HTR-8/SVneo (cell line): ENCODE data around the gene PRLR.
"Not testable (repeated sequence)": the region's sequence is repeated elsewhere in the genome, so short reads cannot be mapped to it uniquely, and the experiment has no call there.

Source experiments
- DNase-seq: peaks from one replicate; pipeline ENCODE4 v3.0.0; 2011; ENCODE audit warnings: low spot score, mixed read lengths; ENCODE audit not compliant: insufficient read length
- FAIRE-seq: peaks from 2 replicates; lab custom pipeline; 2011; peaks lifted over from hg19 to GRCh38; lab: Jason Lieb, UNC

The PRLR gene

GRCh38 chr5:35201291-35201690 is 29.0 kb downstream of the PRLR start:
- FAIRE-seq (no peak), DNase-seq (no peak)

- DNase-seq (no peak), FAIRE-seq (no peak)
These were observed 30.4 kb downstream of the PRLR start for GRCh38 chr5:35199886-35200285.

GRCh38 chr5:35198686-35199085 is 31.6 kb downstream of the PRLR start:
- DNase-seq (no peak), FAIRE-seq (no peak)

- FAIRE-seq (peak; percentile 38), DNase-seq (peak; percentile 24)
These were observed 32.2 kb downstream of the PRLR start for GRCh38 chr5:35198075-35198474.

- FAIRE-seq (no peak), DNase-seq (no peak)
These were observed 32.9 kb downstream of the PRLR start for GRCh38 chr5:35197351-35197750.

- FAIRE-seq (no peak), DNase-seq (no peak)
These were observed 34.8 kb downstream of the PRLR start for GRCh38 chr5:35195472-35195852.

GRCh38 chr5:35194635-35195471 is 35.4 kb downstream of the PRLR start:
- no peak for FAIRE-seq
- no peak for DNase-seq

- no peak for FAIRE-seq
These were observed 37.8 kb downstream of the PRLR start for GRCh38 chr5:35192506-35192905.

GRCh38 chr5:35189801-35190200 is 40.5 kb downstream of the PRLR start:
- FAIRE-seq, DNase-seq: not testable (repeated sequence)

More at GRCh38 chr5:35192506-35192905, 37.8 kb downstream of the PRLR start:
- DNase-seq: no peak

- FAIRE-seq (no peak), DNase-seq (no peak)
These were observed 42.2 kb downstream of the PRLR start for GRCh38 chr5:35188031-35188457.

GRCh38 chr5:35187621-35188020 is 42.7 kb downstream of the PRLR start:
- DNase-seq, FAIRE-seq: not testable (repeated sequence)

- no peak for DNase-seq
- no peak for FAIRE-seq
These were observed 43.5 kb downstream of the PRLR start for GRCh38 chr5:35186749-35187148.

GRCh38 chr5:35185518-35185917 is 44.8 kb downstream of the PRLR start:
- FAIRE-seq (no peak), DNase-seq (no peak)

- FAIRE-seq (no peak), DNase-seq (no peak)
These were observed 46.7 kb downstream of the PRLR start for GRCh38 chr5:35183556-35183955.

- no peak for FAIRE-seq
- DNase-seq: peak; percentile 77
These were observed 47.3 kb downstream of the PRLR start for GRCh38 chr5:35182910-35183535.

GRCh38 chr5:35182486-35182885 is 47.8 kb downstream of the PRLR start:
- DNase-seq (no peak), FAIRE-seq (no peak)

GRCh38 chr5:35180046-35180445 is 50.2 kb downstream of the PRLR start:
- no peak for FAIRE-seq

GRCh38 chr5:35177783-35178182 is 52.5 kb downstream of the PRLR start:
- no peak for FAIRE-seq

More at GRCh38 chr5:35180046-35180445, 50.2 kb downstream of the PRLR start:
- no peak for DNase-seq

GRCh38 chr5:35172533-35172932 is 57.8 kb downstream of the PRLR start:
- no peak for FAIRE-seq
- no peak for DNase-seq

More at GRCh38 chr5:35177783-35178182, 52.5 kb downstream of the PRLR start:
- no peak for DNase-seq

GRCh38 chr5:35171991-35172390 is 58.3 kb downstream of the PRLR start:
- FAIRE-seq (peak; percentile 13), DNase-seq (no peak)

GRCh38 chr5:35171078-35171477 is 59.2 kb downstream of the PRLR start:
- DNase-seq: no peak
- no peak for FAIRE-seq
